H9 (cell line): ENCODE results near the gene CNGB1. TPM values are rescaled to one million over a fixed set of nuclear protein-coding genes. Genes with fewer than 3 reads are reported as not detected.

Experiments
- DNase-seq: peaks from one replicate; pipeline ENCODE4 v3.0.0-alpha.2; 2017
- H2AFZ ChIP-seq: one replicate; pipeline ENCODE4 v1.6.1; 2013; ENCODE audit warnings: mild to moderate bottlenecking, low read length, control low read depth, moderate library complexity
- H2AK5ac ChIP-seq: 2 replicates; pipeline ENCODE4 v1.6.1; 2013; ENCODE audit warnings: low read length, control low read depth, mixed read lengths; ENCODE audit not compliant: insufficient read length
- H2BK120ac ChIP-seq: one replicate; pipeline ENCODE4 v1.6.1; 2013; ENCODE audit warnings: low read depth, mild to moderate bottlenecking, low read length, control low read depth, inconsistent platforms; ENCODE audit not compliant: poor library complexity, severe bottlenecking
- H2BK12ac ChIP-seq: 2 replicates; pipeline ENCODE4 v1.6.1; 2013; ENCODE audit warnings: low read length, control low read depth, mixed read lengths, low read depth; ENCODE audit not compliant: insufficient read length
- H2BK15ac ChIP-seq: 2 replicates; pipeline ENCODE4 v1.6.1; 2013; ENCODE audit warnings: low read depth, low read length, control low read depth
- H2BK20ac ChIP-seq: one replicate; pipeline ENCODE4 v1.6.1; 2013; ENCODE audit warnings: low read depth, mild to moderate bottlenecking, low read length, control low read depth, inconsistent platforms; ENCODE audit not compliant: poor library complexity, severe bottlenecking
- H2BK5ac ChIP-seq: 2 replicates; pipeline ENCODE4 v1.6.1; 2013; ENCODE audit warnings: low read length, control low read depth, mixed read lengths; ENCODE audit not compliant: insufficient read length
- H3K14ac ChIP-seq: 2 replicates; pipeline ENCODE4 v1.6.1; 2013; ENCODE audit warnings: low read length, control low read depth; ENCODE audit not compliant: insufficient read depth
- H3K18ac ChIP-seq: 2 replicates; pipeline ENCODE4 v1.6.1; 2013; ENCODE audit warnings: low read depth, mild to moderate bottlenecking, mixed read lengths, low read length, control low read depth; ENCODE audit not compliant: insufficient read length
- H3K23ac ChIP-seq: 2 replicates; pipeline ENCODE4 v1.6.1; 2013; ENCODE audit warnings: low read length, control low read depth, mixed read lengths, low read depth; ENCODE audit not compliant: insufficient read length
- H3K23me2 ChIP-seq: 2 replicates; pipeline ENCODE4 v1.6.1; 2013; ENCODE audit warnings: low read depth, mild to moderate bottlenecking, mixed read lengths, low read length, control low read depth; ENCODE audit not compliant: insufficient read length, poor library complexity, severe bottlenecking
- H3K27ac ChIP-seq: 2 replicates; pipeline ENCODE4 v1.5.1; 2013; ENCODE audit warnings: low read length, control low read depth, mixed read lengths, low read depth; ENCODE audit not compliant: insufficient read length
- H3K27me3 ChIP-seq: 2 replicates; pipeline ENCODE4 v1.6.1; 2013; ENCODE audit warnings: low read length, control low read depth, inconsistent platforms; ENCODE audit not compliant: insufficient read depth
- H3K4ac ChIP-seq: 2 replicates; pipeline ENCODE4 v1.6.1; 2013; ENCODE audit warnings: low read depth, mild to moderate bottlenecking, control low read depth, inconsistent platforms, low read length, moderate library complexity
- H3K4me1 ChIP-seq: 2 replicates; pipeline ENCODE4 v1.6.1; 2013; ENCODE audit warnings: low read length, control low read depth, inconsistent platforms; ENCODE audit not compliant: insufficient read depth
- H3K4me2 ChIP-seq: 2 replicates; pipeline ENCODE4 v1.6.1; 2013; ENCODE audit warnings: low read length, control low read depth, mixed read lengths; ENCODE audit not compliant: insufficient read length, insufficient read depth
- H3K56ac ChIP-seq: 2 replicates; pipeline ENCODE4 v1.6.1; 2013; ENCODE audit warnings: low read depth, mild to moderate bottlenecking, mixed read lengths, low read length, control low read depth; ENCODE audit not compliant: insufficient read length
- H3K79me1 ChIP-seq: 2 replicates; pipeline ENCODE4 v1.6.1; 2013; ENCODE audit warnings: low read depth, mild to moderate bottlenecking, moderate library complexity, low read length, control low read depth, inconsistent platforms; ENCODE audit not compliant: insufficient read depth, poor library complexity, severe bottlenecking
- H3K79me2 ChIP-seq: 2 replicates; pipeline ENCODE4 v1.6.1; 2013; ENCODE audit warnings: low read length, control low read depth, inconsistent platforms; ENCODE audit not compliant: insufficient read depth
- H3K9ac ChIP-seq: 2 replicates; pipeline ENCODE4 v1.6.1; 2013; ENCODE audit warnings: low read length, control low read depth, mixed read lengths; ENCODE audit not compliant: insufficient read length; ENCODE audit errors: extremely low read depth
- H3K9me3 ChIP-seq: one replicate; pipeline ENCODE4 v1.6.1; 2013; ENCODE audit warnings: low read depth, low read length, inconsistent platforms; ENCODE audit not compliant: control insufficient read depth
- H3T11ph ChIP-seq: one replicate; pipeline ENCODE4 v1.6.1; 2013; ENCODE audit warnings: mild to moderate bottlenecking, low read length, control low read depth, inconsistent platforms
- H4K20me1 ChIP-seq: one replicate; pipeline ENCODE4 v1.6.1; 2013; ENCODE audit not compliant: control insufficient read depth, insufficient read length, insufficient read depth
- H4K5ac ChIP-seq: 2 replicates; pipeline ENCODE4 v1.6.1; 2013; ENCODE audit warnings: low read depth, mild to moderate bottlenecking, mixed read lengths, low read length, control low read depth; ENCODE audit not compliant: insufficient read length
- H4K8ac ChIP-seq: replicated peaks from 2 replicates; pipeline ENCODE4 v1.6.1; 2013; ENCODE audit warnings: low read length, control low read depth, mixed read lengths, low read depth; ENCODE audit not compliant: insufficient read length
- H4K91ac ChIP-seq: 2 replicates; pipeline ENCODE4 v1.6.1; 2013; ENCODE audit warnings: low read depth, mild to moderate bottlenecking, moderate library complexity, mixed read lengths, low read length, control low read depth; ENCODE audit not compliant: insufficient read length
- H3K27ac Mint-ChIP-seq, 3 experiments: 2 replicates in 2 of 3; 3 replicates in 1 of 3; pipeline ENCODE4 v1.8.0; 2020 to 2021; ENCODE audit warnings: mixed read lengths in 3 of 3, mild to moderate bottlenecking in 1 of 3, moderate library complexity in 1 of 3
- H3K27me3 Mint-ChIP-seq: 2 replicates; pipeline ENCODE4 v1.8.0; 2021; ENCODE audit warnings: low read depth, mild to moderate bottlenecking, moderate library complexity, mixed read lengths
- H3K36me3 Mint-ChIP-seq, 3 experiments: 2 replicates in 2 of 3; 3 replicates in 1 of 3; pipeline ENCODE4 v1.8.0; 2020 to 2021; ENCODE audit warnings: low read depth in 3 of 3, mixed read lengths in 3 of 3; ENCODE audit not compliant: insufficient read depth in 1 of 3
- H3K4me1 Mint-ChIP-seq, 2 experiments: 2 replicates each; pipeline ENCODE4 v1.8.0; 2020; ENCODE audit warnings: mixed read lengths in 2 of 2
- H3K4me3 Mint-ChIP-seq, 2 experiments: 2 replicates in 1 of 2; 3 replicates in 1 of 2; pipeline ENCODE4 v1.8.0; 2020 to 2021; ENCODE audit warnings: mild to moderate bottlenecking in 2 of 2, mixed read lengths in 2 of 2, moderate library complexity in 1 of 2
- H3K9me3 Mint-ChIP-seq, 2 experiments: 2 replicates in 1 of 2; 3 replicates in 1 of 2; pipeline ENCODE4 v1.8.0; 2020; ENCODE audit warnings: mild to moderate bottlenecking in 2 of 2, mixed read lengths in 2 of 2, moderate library complexity in 1 of 2
- CTCF ChIP-seq: fragments of 200-600 bp; sonication (generic); conservative IDR thresholded peaks from 3 replicates; pipeline ENCODE4 v1.8.0; 2021; ENCODE audit warnings: antibody characterized with exemption, mild to moderate bottlenecking
- WGBS: extraction: QIAGEN DNeasy Blood & Tissue Kit; methylation state at CpG from one replicate; pipeline ENCODE4 v1.1.7; 2013; ENCODE audit warnings: missing lambda C conversion rate, low lambda C conversion rate, mixed read lengths; ENCODE audit not compliant: insufficient read length; ENCODE audit errors: extremely low coverage; 5-methylcytosine and 5-hydroxymethylcytosine counted together
- total RNA-seq: library from RNA; stranded (reverse); gene quantifications from 2 replicates; pipeline ENCODE4 v1.2.1, GENCODE V29; 2021

The CNGB1 gene
- total RNA-seq, 1 experiment from 2014 or later = not detected

- no peaks in the 10 kb centered on the region for H3K79me1 ChIP-seq
- Mint-ChIP-seq H3K4me1 (peaks cover 6 to 8% of the 10 kb centered on the region in 2 experiments; a peak in 2 of 4 replicates), H3K9me3 (no peaks in the 10 kb centered on the region), H3K27me3 (no peaks in the 10 kb centered on the region), H3K36me3 (no peaks in the 10 kb centered on the region), H3K4me3 (no peak overlapping the region), H3K27ac (no peak overlapping the region)
- no peak overlapping the region for H2AK5ac ChIP-seq
- H3K4me1 ChIP-seq = no peaks in the 10 kb centered on the region
- no peaks in the 10 kb centered on the region for H3K27me3 ChIP-seq
- H4K5ac ChIP-seq = no peak overlapping the region
- no peak overlapping the region for H3K4me2 ChIP-seq
- H3K18ac ChIP-seq = no peak overlapping the region
- H4K8ac ChIP-seq = no peak overlapping the region
- no peaks in the 10 kb centered on the region for H3K23me2 ChIP-seq
- no peak overlapping the region for H2BK120ac ChIP-seq
- no peak overlapping the region for H2BK20ac ChIP-seq
- H4K20me1 ChIP-seq = no peaks in the 10 kb centered on the region
- no peak for TF ChIP-seq CTCF
- DNase-seq = no peak
- H3K9me3 ChIP-seq = no peaks in the 10 kb centered on the region
- no peak overlapping the region for H3K9ac ChIP-seq
- H3K4ac ChIP-seq = no peak overlapping the region
- H4K91ac ChIP-seq = no peak overlapping the region
- no peak overlapping the region for H3K56ac ChIP-seq
- no peaks in the 10 kb centered on the region for H3K79me2 ChIP-seq
- H3K27ac ChIP-seq = no peak overlapping the region
- H2BK12ac ChIP-seq = no peak overlapping the region
- WGBS = no CpG with 5 or more reads among the region's 2 CpGs
- no peak overlapping the region for H3K23ac ChIP-seq
- H2AFZ ChIP-seq = no peak overlapping the region
- no peak overlapping the region for H3K14ac ChIP-seq
- H3T11ph ChIP-seq = no peak overlapping the region
- no peak overlapping the region for H2BK15ac ChIP-seq
- H2BK5ac ChIP-seq = no peak overlapping the region
These were observed 23.7 kb downstream of the CNGB1 start for GRCh38 chr16:57947261-57947660.
